H1 (cell line): Measurements from ENCODE around the gene SNX21.

ENCODE experiments used
- CTCF ChIP-seq, 3 experiments: IDR thresholded peaks; 1 replicate in 2 of 3; 2 replicates in 1 of 3; pipeline versions ENCODE4 v1.5.1 to v1.6.1; 2011; ENCODE audit warnings: low read length in 3 of 3, mild to moderate bottlenecking in 3 of 3, inconsistent platforms in 2 of 3, low read depth in 1 of 3, moderate library complexity in 1 of 3; ENCODE audit not compliant: insufficient read depth in 1 of 3; ENCODE audit errors: control extremely low read depth in 1 of 3
- EP300 ChIP-seq, 2 experiments: IDR thresholded peaks; 1 replicate in 1 of 2; 2 replicates in 1 of 2; pipeline ENCODE4 v1.6.1; 2011 to 2012; ENCODE audit warnings: low read depth in 2 of 2, low read length in 2 of 2, mild to moderate bottlenecking in 2 of 2, borderline replicate concordance in 1 of 2, inconsistent platforms in 1 of 2, moderate library complexity in 1 of 2
- EZH2 ChIP-seq: fragments of 200-600 bp; sonication (generic); IDR thresholded peaks from 2 replicates; pipeline ENCODE4 v1.7.1; 2012; ENCODE audit warnings: low read depth, mild to moderate bottlenecking, moderate library complexity, low read length, inconsistent platforms; ENCODE audit not compliant: severe bottlenecking
- KDM5A ChIP-seq: fragments of 200-600 bp; IDR thresholded peaks from 2 replicates; pipeline ENCODE4 v1.7.1; 2012; ENCODE audit warnings: mild to moderate bottlenecking, low read length, inconsistent platforms, mixed read lengths
- MAFK ChIP-seq: IDR thresholded peaks from 2 replicates; pipeline ENCODE4 v1.6.1; 2012; ENCODE audit warnings: low read depth, mild to moderate bottlenecking, improper control_type of control experiment, low read length
- POLR2A ChIP-seq, 2 experiments: IDR thresholded peaks; 1 replicate in 1 of 2; 2 replicates in 1 of 2; pipeline ENCODE4 v1.6.1; 2011; ENCODE audit warnings: low read depth in 2 of 2, low read length in 2 of 2, mild to moderate bottlenecking in 2 of 2; ENCODE audit errors: control extremely low read depth in 1 of 2
- POLR2AphosphoS5 ChIP-seq: IDR thresholded peaks from 2 replicates; pipeline ENCODE4 v1.6.1; 2011; ENCODE audit warnings: low read depth, low read length
- RAD21 ChIP-seq, 2 experiments: IDR thresholded peaks in 1 of 2; conservative IDR thresholded peaks in 1 of 2; 2 replicates each; pipeline ENCODE4 v1.6.1; 2011; ENCODE audit warnings: low read depth in 2 of 2, low read length in 2 of 2, improper control_type of control experiment in 1 of 2, inconsistent platforms in 1 of 2, mild to moderate bottlenecking in 1 of 2, moderate library complexity in 1 of 2
- SIN3A ChIP-seq, 2 experiments: IDR thresholded peaks in 1 of 2; conservative IDR thresholded peaks in 1 of 2; 2 replicates each; pipeline ENCODE4 v1.6.1; 2011 to 2012; ENCODE audit warnings: low read length in 2 of 2, improper control_type of control experiment in 1 of 2, low read depth in 1 of 2, mild to moderate bottlenecking in 1 of 2
- TAF7 ChIP-seq: optimal IDR thresholded peaks from 2 replicates; pipeline ENCODE3; 2011; ENCODE audit warnings: low read depth, mild to moderate bottlenecking, inconsistent platforms, low read length, moderate library complexity, borderline replicate concordance
- TCF12 ChIP-seq: IDR thresholded peaks from 2 replicates; pipeline ENCODE4 v1.6.1; 2011; ENCODE audit warnings: low read depth, mild to moderate bottlenecking, low read length
- ZNF274 ChIP-seq: IDR thresholded peaks from 2 replicates; pipeline ENCODE4 v1.7.0; 2012; ENCODE audit warnings: low read length, borderline replicate concordance; ENCODE audit errors: extremely low read depth
- TF ChIP-seq, protein P1 (sequence below): IDR thresholded peaks from 2 replicates; pipeline ENCODE4 v1.6.1; 2012; ENCODE audit warnings: inconsistent platforms

DNA sequence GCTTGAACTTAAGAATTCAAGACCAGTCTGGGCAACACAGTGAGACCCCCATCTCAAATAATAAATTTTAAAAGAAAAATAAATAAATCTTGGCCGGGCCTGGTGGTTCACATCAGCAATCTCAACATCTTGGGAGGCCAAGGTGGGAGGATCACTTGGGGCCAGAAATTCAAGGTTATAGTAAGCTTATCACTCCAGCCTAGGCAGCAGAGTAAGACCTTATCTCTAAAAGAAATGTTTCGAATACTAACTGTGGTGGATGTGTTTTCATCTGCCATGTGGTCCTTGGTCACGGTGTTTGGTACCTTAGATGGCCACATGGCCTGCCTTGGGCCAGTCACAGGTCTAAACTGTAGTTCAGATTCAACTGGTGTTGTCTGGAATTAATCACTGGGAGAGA, 15.4 kb upstream of the SNX21 start:
- no peak for TF ChIP-seq KDM5A
- no peak for TF ChIP-seq EZH2
- TF ChIP-seq ZNF274, result no peak
- TF ChIP-seq POLR2A (IDR thresholded peaks at IDR 0.05; ENCODE audit: control extremely low read depth in 1 of 2, low read depth in 2 of 2, low read length in 2 of 2), result no peak
- no peak for TF ChIP-seq POLR2AphosphoS5
- TF ChIP-seq, protein P1, sequence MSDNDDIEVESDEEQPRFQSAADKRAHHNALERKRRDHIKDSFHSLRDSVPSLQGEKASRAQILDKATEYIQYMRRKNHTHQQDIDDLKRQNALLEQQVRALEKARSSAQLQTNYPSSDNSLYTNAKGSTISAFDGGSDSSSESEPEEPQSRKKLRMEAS, result no peak
- TF ChIP-seq CTCF (IDR thresholded peaks at IDR 0.05; ENCODE audit: control extremely low read depth in 1 of 3, insufficient read depth in 1 of 3, low read depth in 1 of 3, low read length in 3 of 3), result no peak
- no peak for TF ChIP-seq TCF12
- no peak for TF ChIP-seq RAD21 (IDR thresholded peaks at IDR 0.05 in 1 of 2, conservative IDR thresholded peaks at IDR 0.05 in 1 of 2; ENCODE audit: low read depth in 2 of 2, low read length in 2 of 2)
- TF ChIP-seq MAFK, result no peak
- no peak for TF ChIP-seq EP300 (IDR thresholded peaks at IDR 0.05; ENCODE audit: borderline replicate concordance in 1 of 2, low read depth in 2 of 2, low read length in 2 of 2)
- no peak for TF ChIP-seq TAF7
- TF ChIP-seq SIN3A (conservative IDR thresholded peaks at IDR 0.05 in 1 of 2, IDR thresholded peaks at IDR 0.05 in 1 of 2; ENCODE audit: low read depth in 1 of 2, low read length in 2 of 2), result no peak
